ENCODE measurements around the gene DNAH3. TPM values are rescaled to one million over a fixed set of nuclear protein-coding genes. Genes with fewer than 3 reads are reported as not detected.
"Not testable (repeated sequence)": the region's sequence is repeated elsewhere in the genome, so short reads cannot be mapped to it uniquely, and the experiment has no call there.

DNAH3 gene
- total RNA-seq, 1 experiment from 2014 or later = not detected

- H3K9me2 ChIP-seq (replicated peaks; ENCODE audit: insufficient read depth, low read length); H2AFZ ChIP-seq (ENCODE audit: low read length): not testable (repeated sequence)
These were observed 205.1 kb downstream of the DNAH3 start for GRCh38 chr16:20945575-20945875.

DNA sequence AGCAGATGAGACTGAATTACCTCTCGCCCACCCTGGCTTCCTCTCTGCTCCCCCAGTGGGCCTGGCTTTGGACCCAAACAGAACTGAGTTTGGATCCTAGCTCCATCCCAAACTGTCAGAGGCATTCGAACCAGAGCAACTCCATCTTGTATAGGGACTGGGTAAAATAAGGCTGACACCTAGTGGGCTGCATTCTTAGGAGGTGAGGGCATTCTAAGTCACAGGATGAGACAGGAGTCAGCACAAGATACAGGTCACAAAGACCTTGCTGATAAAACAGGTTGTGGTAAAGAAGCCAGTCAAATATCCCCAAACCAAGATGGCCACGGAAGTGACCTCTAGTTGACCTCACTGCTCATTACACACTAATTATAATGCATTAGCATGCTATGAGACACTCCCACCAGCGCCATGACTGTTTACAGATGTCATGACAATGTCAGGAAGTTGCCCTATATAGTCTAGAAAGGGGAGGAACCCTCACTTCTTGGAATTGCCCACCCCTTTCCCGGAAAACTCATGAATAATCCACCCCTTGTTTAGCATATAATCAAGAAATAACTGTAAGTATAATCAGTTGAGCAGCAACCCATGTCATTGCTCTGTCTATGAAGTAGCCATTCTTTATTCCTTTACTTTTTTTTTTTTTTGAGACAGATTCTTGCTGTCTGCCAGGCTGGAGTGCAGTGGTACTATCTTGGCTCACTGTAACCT is 205.6 kb downstream of the DNAH3 start:
- H3K27ac ChIP-seq (ENCODE audit: low read length) = no peak overlapping the region
- DNase-seq = peak; percentile 64
- no peaks in the 10 kb centered on the region for H3K27me3 ChIP-seq (ENCODE audit: low read length)
- no peaks in the 10 kb centered on the region for H3K9me2 ChIP-seq (replicated peaks; ENCODE audit: insufficient read depth, low read length)
- no peak overlapping the region for H3K4me2 ChIP-seq (ENCODE audit: low read depth, low read length, poor library complexity, severe bottlenecking)
- no peaks in the 10 kb centered on the region for H4K20me1 ChIP-seq (ENCODE audit: insufficient read depth, low read depth, low read length)
- H3K36me3 ChIP-seq (ENCODE audit: insufficient read depth, low read length) = no peaks in the 10 kb centered on the region
- no peak overlapping the region for H3K9ac ChIP-seq (ENCODE audit: low read length)
- no peaks in the 10 kb centered on the region for H3K9me3 ChIP-seq (ENCODE audit: low read length)
- H2AFZ ChIP-seq (ENCODE audit: low read length) = peak overlapping the region; percentile 76
- no peaks in the 10 kb centered on the region; the same call in 1 of the 2 replicates for H3K4me1 ChIP-seq (ENCODE audit: low read length)
- H3K79me2 ChIP-seq (ENCODE audit: low read length) = no peaks in the 10 kb centered on the region
- H3K4me3 ChIP-seq (ENCODE audit: low read length) = no peak overlapping the region

More at GRCh38 chr16:20945575-20945875, 205.1 kb downstream of the DNAH3 start:
- DNase-seq; H3K4me1 ChIP-seq (ENCODE audit: low read length); H3K4me2 ChIP-seq (ENCODE audit: low read depth, low read length, poor library complexity, severe bottlenecking); H3K36me3 ChIP-seq (ENCODE audit: insufficient read depth, low read length); H3K4me3 ChIP-seq (ENCODE audit: low read length); H3K79me2 ChIP-seq (ENCODE audit: low read length); H3K27me3 ChIP-seq (ENCODE audit: low read length); H3K9me3 ChIP-seq (ENCODE audit: low read length); H3K9ac ChIP-seq (ENCODE audit: low read length); H3K27ac ChIP-seq (ENCODE audit: low read length); H4K20me1 ChIP-seq (ENCODE audit: insufficient read depth, low read depth, low read length): not testable (repeated sequence)

DNA sequence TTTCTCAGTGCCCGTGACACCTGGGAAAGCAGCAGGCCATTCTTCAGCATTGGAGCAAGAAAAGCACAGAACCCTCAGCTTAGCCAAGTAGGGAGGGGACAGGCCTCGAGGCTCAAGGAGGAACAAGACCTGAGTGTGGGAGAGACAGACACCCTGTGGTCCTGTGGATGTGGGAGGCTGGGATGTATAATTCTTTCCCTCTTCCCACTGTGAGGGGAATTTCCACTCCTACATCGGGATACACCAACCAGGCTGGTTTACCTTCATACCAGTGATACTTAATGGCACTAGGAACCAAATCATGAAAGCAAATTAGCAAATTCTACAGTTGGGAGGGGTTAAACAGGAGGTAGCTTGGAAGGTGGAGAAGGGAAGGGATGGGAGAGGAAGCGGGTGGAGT is 208.4 kb downstream of the DNAH3 start:
- no peaks in the 10 kb centered on the region for H3K9me2 ChIP-seq (replicated peaks; ENCODE audit: insufficient read depth, low read length)
- no peak for DNase-seq
- no peaks in the 10 kb centered on the region for H3K27me3 ChIP-seq (ENCODE audit: low read length)
- no peaks in the 10 kb centered on the region; the same call in 1 of the 2 replicates for H3K4me1 ChIP-seq (ENCODE audit: low read length)
- no peak overlapping the region for H3K4me3 ChIP-seq (ENCODE audit: low read length)
- H2AFZ ChIP-seq (ENCODE audit: low read length) = no peak overlapping the region
- H3K9ac ChIP-seq (ENCODE audit: low read length) = no peak overlapping the region
- no peak overlapping the region for H3K27ac ChIP-seq (ENCODE audit: low read length)
- no peaks in the 10 kb centered on the region for H3K9me3 ChIP-seq (ENCODE audit: low read length)
- H3K4me2 ChIP-seq (ENCODE audit: low read depth, low read length, poor library complexity, severe bottlenecking) = no peak overlapping the region
- no peaks in the 10 kb centered on the region for H3K36me3 ChIP-seq (ENCODE audit: insufficient read depth, low read length)
- no peaks in the 10 kb centered on the region for H3K79me2 ChIP-seq (ENCODE audit: low read length)
- no peaks in the 10 kb centered on the region for H4K20me1 ChIP-seq (ENCODE audit: insufficient read depth, low read depth, low read length)

GRCh38 chr16:20941636-20941926 is 209.1 kb downstream of the DNAH3 start:
- H3K4me1 ChIP-seq (ENCODE audit: low read length) = no peaks in the 10 kb centered on the region; the same call in 1 of the 2 replicates
- no peak overlapping the region for H3K9ac ChIP-seq (ENCODE audit: low read length)
- no peaks in the 10 kb centered on the region for H3K27me3 ChIP-seq (ENCODE audit: low read length)
- DNase-seq = no peak
- no peaks in the 10 kb centered on the region for H3K79me2 ChIP-seq (ENCODE audit: low read length)
- no peaks in the 10 kb centered on the region for H4K20me1 ChIP-seq (ENCODE audit: insufficient read depth, low read depth, low read length)
- H3K36me3 ChIP-seq (ENCODE audit: insufficient read depth, low read length) = no peaks in the 10 kb centered on the region
- H3K4me2 ChIP-seq (ENCODE audit: low read depth, low read length, poor library complexity, severe bottlenecking) = no peak overlapping the region
- no peak overlapping the region for H3K4me3 ChIP-seq (ENCODE audit: low read length)
- no peak overlapping the region for H2AFZ ChIP-seq (ENCODE audit: low read length)
- H3K9me3 ChIP-seq (ENCODE audit: low read length) = no peaks in the 10 kb centered on the region
- no peaks in the 10 kb centered on the region for H3K9me2 ChIP-seq (replicated peaks; ENCODE audit: insufficient read depth, low read length)
- H3K27ac ChIP-seq (ENCODE audit: low read length) = no peak overlapping the region

DNA sequence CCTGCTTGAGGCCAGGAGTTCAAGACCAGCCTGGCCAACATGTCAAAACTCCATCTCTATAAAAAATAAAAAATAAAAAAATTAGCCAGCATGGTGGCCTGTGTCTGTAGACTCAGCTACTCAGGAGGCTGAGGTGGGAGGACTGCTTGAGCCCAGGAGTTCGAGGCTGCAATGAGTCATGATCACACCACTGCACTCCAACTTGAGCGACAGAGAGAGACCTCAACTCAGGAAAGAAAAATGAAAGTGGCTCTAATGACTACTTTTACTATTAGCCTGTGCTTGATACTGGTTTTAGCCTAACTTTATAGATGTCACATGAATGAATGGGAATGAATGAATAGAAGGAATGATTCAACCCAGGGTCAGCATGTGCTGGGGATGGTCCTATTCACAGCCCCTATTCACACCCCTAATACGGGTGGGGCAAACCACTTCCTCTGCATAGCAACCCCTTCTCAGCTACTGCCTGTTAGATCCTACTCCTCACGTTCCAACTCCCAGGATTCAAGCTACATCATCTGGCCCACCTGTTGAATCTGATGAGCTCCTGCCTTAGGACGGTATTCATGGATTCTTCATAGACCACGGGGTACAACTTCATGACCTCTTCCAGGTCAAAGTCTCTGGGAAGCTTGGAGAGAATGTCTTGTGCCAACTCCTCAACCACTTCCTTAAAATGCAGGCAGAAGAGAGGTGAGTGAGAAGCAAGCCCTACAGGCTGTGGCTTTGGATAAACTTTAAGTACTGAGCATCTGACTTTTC is 209.6 kb downstream of the DNAH3 start:
- H3K9me3 ChIP-seq (ENCODE audit: low read length) = no peaks in the 10 kb centered on the region
- H3K27ac ChIP-seq (ENCODE audit: low read length) = no peak overlapping the region
- no peak overlapping the region for H3K4me3 ChIP-seq (ENCODE audit: low read length)
- H3K4me2 ChIP-seq (ENCODE audit: low read depth, low read length, poor library complexity, severe bottlenecking) = no peak overlapping the region
- H3K4me1 ChIP-seq (ENCODE audit: low read length) = no peaks in the 10 kb centered on the region; the same call in 1 of the 2 replicates
- H4K20me1 ChIP-seq (ENCODE audit: insufficient read depth, low read depth, low read length) = no peaks in the 10 kb centered on the region
- no peaks in the 10 kb centered on the region for H3K9me2 ChIP-seq (replicated peaks; ENCODE audit: insufficient read depth, low read length)
- H3K9ac ChIP-seq (ENCODE audit: low read length) = no peak overlapping the region
- no peaks in the 10 kb centered on the region for H3K79me2 ChIP-seq (ENCODE audit: low read length)
- no peaks in the 10 kb centered on the region for H3K27me3 ChIP-seq (ENCODE audit: low read length)
- H2AFZ ChIP-seq (ENCODE audit: low read length) = no peak overlapping the region
- H3K36me3 ChIP-seq (ENCODE audit: insufficient read depth, low read length) = no peaks in the 10 kb centered on the region
- DNase-seq = no peak

GRCh38 chr16:20939611-20940010 is 211.0 kb downstream of the DNAH3 start:
- Histone ChIP-seq H3K9ac (ENCODE audit: low read length) (no peak overlapping the region), H3K79me2 (ENCODE audit: low read length) (no peaks in the 10 kb centered on the region), H3K36me3 (ENCODE audit: insufficient read depth, low read length) (no peaks in the 10 kb centered on the region), H3K27me3 (ENCODE audit: low read length) (no peaks in the 10 kb centered on the region), H3K4me3 (ENCODE audit: low read length) (no peak overlapping the region), H3K9me2 (replicated peaks; ENCODE audit: insufficient read depth, low read length) (no peaks in the 10 kb centered on the region), H3K27ac (ENCODE audit: low read length) (no peak overlapping the region), H3K4me2 (ENCODE audit: low read depth, low read length, poor library complexity, severe bottlenecking) (no peak overlapping the region), H2AFZ (ENCODE audit: low read length) (no peak overlapping the region), H3K4me1 (ENCODE audit: low read length) (no peaks in the 10 kb centered on the region), H3K9me3 (ENCODE audit: low read length) (no peaks in the 10 kb centered on the region), H4K20me1 (ENCODE audit: insufficient read depth, low read depth, low read length) (no peaks in the 10 kb centered on the region)
- DNase-seq = no peak

DNA sequence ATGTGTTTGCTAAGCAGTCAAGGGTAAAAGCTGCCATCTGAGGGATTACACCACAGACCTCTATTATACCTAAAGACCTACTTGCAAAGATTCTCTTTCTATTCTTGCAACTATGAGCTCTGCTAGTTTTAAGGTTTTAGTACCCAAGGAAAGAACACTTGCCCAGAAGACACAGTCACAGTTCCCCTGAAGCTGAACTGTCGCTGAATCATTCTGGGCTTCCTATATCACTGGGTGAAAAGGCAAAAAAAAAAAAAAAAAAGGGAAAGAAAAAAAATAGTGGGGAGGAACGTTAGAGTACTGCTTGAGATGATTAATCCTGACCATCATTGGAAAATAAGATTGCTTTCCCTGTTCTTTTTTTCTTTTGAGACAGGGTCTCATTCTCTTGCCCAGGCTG is 212.2 kb downstream of the DNAH3 start:
- no peak overlapping the region for H3K4me3 ChIP-seq (ENCODE audit: low read length)
- H3K36me3 ChIP-seq (ENCODE audit: insufficient read depth, low read length) = no peaks in the 10 kb centered on the region

GRCh38 chr16:20937736-20938135 is 212.9 kb downstream of the DNAH3 start:
- no peak for DNase-seq
- Histone ChIP-seq H3K4me2 (ENCODE audit: low read depth, low read length, poor library complexity, severe bottlenecking) (no peak overlapping the region), H3K4me1 (ENCODE audit: low read length) (no peaks in the 10 kb centered on the region), H3K4me3 (ENCODE audit: low read length) (no peak overlapping the region), H3K9ac (ENCODE audit: low read length) (no peak overlapping the region), H3K9me2 (replicated peaks; ENCODE audit: insufficient read depth, low read length) (no peaks in the 10 kb centered on the region), H3K27me3 (ENCODE audit: low read length) (no peaks in the 10 kb centered on the region), H2AFZ (ENCODE audit: low read length) (no peak overlapping the region), H3K27ac (ENCODE audit: low read length) (no peak overlapping the region), H4K20me1 (ENCODE audit: insufficient read depth, low read depth, low read length) (no peaks in the 10 kb centered on the region), H3K79me2 (ENCODE audit: low read length) (no peaks in the 10 kb centered on the region), H3K9me3 (ENCODE audit: low read length) (no peaks in the 10 kb centered on the region), H3K36me3 (ENCODE audit: insufficient read depth, low read length) (no peaks in the 10 kb centered on the region)

More for the DNA sequence above, 212.2 kb downstream of the DNAH3 start:
- Histone ChIP-seq H2AFZ (ENCODE audit: low read length) (no peak overlapping the region), H3K4me1 (ENCODE audit: low read length) (no peaks in the 10 kb centered on the region), H3K9ac (ENCODE audit: low read length) (no peak overlapping the region), H4K20me1 (ENCODE audit: insufficient read depth, low read depth, low read length) (no peaks in the 10 kb centered on the region), H3K79me2 (ENCODE audit: low read length) (no peaks in the 10 kb centered on the region), H3K27me3 (ENCODE audit: low read length) (no peaks in the 10 kb centered on the region), H3K9me3 (ENCODE audit: low read length) (no peaks in the 10 kb centered on the region), H3K4me2 (ENCODE audit: low read depth, low read length, poor library complexity, severe bottlenecking) (no peak overlapping the region), H3K9me2 (replicated peaks; ENCODE audit: insufficient read depth, low read length) (no peaks in the 10 kb centered on the region), H3K27ac (ENCODE audit: low read length) (no peak overlapping the region)
- DNase-seq = no peak

Data from Karpas-422 (cell line).